HG03575 (cell line): ENCODE measurements around the gene GPA33.

ENCODE experiments used
- ATAC-seq: cut with Tn5 transposase; IDR thresholded peaks from one replicate; pipeline ENCODE4 v1.9.1; 2021; ENCODE audit not compliant: unreplicated experiment, insufficient number of reproducible peaks, low FRiP score; ENCODE audit errors: extremely low read depth

Gene GPA33

GRCh38 chr1:167090314-167090942 is at the start of gene GPA33:
GPA33 (minus strand) TSS chr1:167090377; CDS start chr1:167090287, 90 bp downstream.
- ATAC-seq: peak; percentile 35

- ATAC-seq: no peak
Measured at GRCh38 chr1:167138703-167139102, 48.5 kb upstream of the GPA33 start.

- no peak for ATAC-seq
Measured at GRCh38 chr1:167137793-167138510, 47.8 kb upstream of the GPA33 start.

- ATAC-seq: no peak
Measured at GRCh38 chr1:167137332-167137781, 47.2 kb upstream of the GPA33 start.

GRCh38 chr1:167136806-167137205 is 46.6 kb upstream of the GPA33 start:
- ATAC-seq: no peak

GRCh38 chr1:167136191-167136614 is 46.0 kb upstream of the GPA33 start:
- ATAC-seq: no peak

GRCh38 chr1:167135281-167135840 is 45.2 kb upstream of the GPA33 start:
- no peak for ATAC-seq

GRCh38 chr1:167132301-167133010 is 42.3 kb upstream of the GPA33 start:
- ATAC-seq: no peak

- ATAC-seq: no peak
Measured at GRCh38 chr1:167130829-167131510, 40.8 kb upstream of the GPA33 start.

GRCh38 chr1:167128261-167129227 is 38.4 kb upstream of the GPA33 start:
- no peak for ATAC-seq

- ATAC-seq: no peak
Measured at GRCh38 chr1:167127661-167128060, 37.5 kb upstream of the GPA33 start.

GRCh38 chr1:167127236-167127635 is 37.1 kb upstream of the GPA33 start:
- no peak for ATAC-seq

GRCh38 chr1:167126811-167127210 is 36.6 kb upstream of the GPA33 start:
- no peak for ATAC-seq

- ATAC-seq: no peak
Measured at GRCh38 chr1:167126317-167126716, 36.1 kb upstream of the GPA33 start.

- ATAC-seq: no peak
Measured at GRCh38 chr1:167122568-167122967, 32.4 kb upstream of the GPA33 start.

GRCh38 chr1:167122121-167122480 is 31.9 kb upstream of the GPA33 start:
- no peak for ATAC-seq

GRCh38 chr1:167121375-167122120 is 31.4 kb upstream of the GPA33 start:
- no peak for ATAC-seq
